ENCODE data around the gene GIPC2.

Gene GIPC2

GRCh38 chr1:78146205-78146771 lies 100.5 kb downstream of the GIPC2 start:
- TF ChIP-seq YY1 (IDR thresholded peaks at IDR 0.05; ENCODE audit: low read depth) (no peak), TEAD4 (IDR thresholded peaks at IDR 0.05) (no peak), CREB1 (IDR thresholded peaks at IDR 0.05; ENCODE audit: low read depth) (no peak)

- TF ChIP-seq ZBTB7A (IDR thresholded peaks at IDR 0.05; ENCODE audit: low read depth): no peak
- TF ChIP-seq EGR1 (IDR thresholded peaks at IDR 0.05): no peak
- no peak for TF ChIP-seq RAD21 (IDR thresholded peaks at IDR 0.05; ENCODE audit: low read depth)
- no peak for TF ChIP-seq CREB1 (IDR thresholded peaks at IDR 0.05; ENCODE audit: low read depth)
These were observed 101.3 kb downstream of the GIPC2 start for GRCh38 chr1:78147031-78147430.

- TF ChIP-seq YY1 (IDR thresholded peaks at IDR 0.05; ENCODE audit: low read depth) (no peak), USF1 (IDR thresholded peaks at IDR 0.05) (no peak), RAD21 (IDR thresholded peaks at IDR 0.05; ENCODE audit: low read depth) (no peak), REST (IDR thresholded peaks at IDR 0.05; ENCODE audit: low read depth) (no peak), TCF12 (IDR thresholded peaks at IDR 0.05; ENCODE audit: low read depth) (no peak), MAX (IDR thresholded peaks at IDR 0.05) (no peak), FOXM1 (IDR thresholded peaks at IDR 0.05; ENCODE audit: borderline replicate concordance, low read depth) (no peak), TAF1 (IDR thresholded peaks at IDR 0.05; ENCODE audit: low read depth) (no peak), CEBPB (IDR thresholded peaks at IDR 0.05) (no peak), TEAD4 (IDR thresholded peaks at IDR 0.05) (no peak), EGR1 (IDR thresholded peaks at IDR 0.05) (no peak), NFIC (IDR thresholded peaks at IDR 0.05) (no peak), ZBTB7A (IDR thresholded peaks at IDR 0.05; ENCODE audit: low read depth) (no peak), EP300 (IDR thresholded peaks at IDR 0.05; ENCODE audit: borderline replicate concordance) (no peak), CREB1 (IDR thresholded peaks at IDR 0.05; ENCODE audit: low read depth) (no peak)
These were observed 107.4 kb downstream of the GIPC2 start for GRCh38 chr1:78153092-78153736.

GRCh38 chr1:78155121-78155520 lies 109.4 kb downstream of the GIPC2 start:
- TF ChIP-seq ZBTB7A (IDR thresholded peaks at IDR 0.05; ENCODE audit: low read depth) (no peak), NFIC (IDR thresholded peaks at IDR 0.05) (no peak), CEBPB (IDR thresholded peaks at IDR 0.05) (no peak), EP300 (IDR thresholded peaks at IDR 0.05; ENCODE audit: borderline replicate concordance) (no peak), REST (IDR thresholded peaks at IDR 0.05; ENCODE audit: low read depth) (no peak), CREB1 (IDR thresholded peaks at IDR 0.05; ENCODE audit: low read depth) (no peak), RAD21 (IDR thresholded peaks at IDR 0.05; ENCODE audit: low read depth) (no peak), TCF12 (IDR thresholded peaks at IDR 0.05; ENCODE audit: low read depth) (no peak), TEAD4 (IDR thresholded peaks at IDR 0.05) (no peak)

- TF ChIP-seq CEBPB (IDR thresholded peaks at IDR 0.05) (no peak), USF1 (IDR thresholded peaks at IDR 0.05) (no peak), ZBTB7A (IDR thresholded peaks at IDR 0.05; ENCODE audit: low read depth) (no peak), NFIC (IDR thresholded peaks at IDR 0.05) (no peak), TCF12 (IDR thresholded peaks at IDR 0.05; ENCODE audit: low read depth) (no peak), TEAD4 (IDR thresholded peaks at IDR 0.05) (no peak), YY1 (IDR thresholded peaks at IDR 0.05; ENCODE audit: low read depth) (no peak)
These were observed 111.2 kb downstream of the GIPC2 start for GRCh38 chr1:78156805-78157521.

- TF ChIP-seq TCF12 (IDR thresholded peaks at IDR 0.05; ENCODE audit: low read depth) (no peak), TEAD4 (IDR thresholded peaks at IDR 0.05) (no peak), EGR1 (IDR thresholded peaks at IDR 0.05) (no peak), YY1 (IDR thresholded peaks at IDR 0.05; ENCODE audit: low read depth) (no peak), EP300 (IDR thresholded peaks at IDR 0.05; ENCODE audit: borderline replicate concordance) (no peak), USF1 (IDR thresholded peaks at IDR 0.05) (no peak)
These were observed 120.0 kb downstream of the GIPC2 start for GRCh38 chr1:78165816-78166215.
